Measurements from ENCODE around the gene HS3ST4.

HS3ST4 gene

DNA sequence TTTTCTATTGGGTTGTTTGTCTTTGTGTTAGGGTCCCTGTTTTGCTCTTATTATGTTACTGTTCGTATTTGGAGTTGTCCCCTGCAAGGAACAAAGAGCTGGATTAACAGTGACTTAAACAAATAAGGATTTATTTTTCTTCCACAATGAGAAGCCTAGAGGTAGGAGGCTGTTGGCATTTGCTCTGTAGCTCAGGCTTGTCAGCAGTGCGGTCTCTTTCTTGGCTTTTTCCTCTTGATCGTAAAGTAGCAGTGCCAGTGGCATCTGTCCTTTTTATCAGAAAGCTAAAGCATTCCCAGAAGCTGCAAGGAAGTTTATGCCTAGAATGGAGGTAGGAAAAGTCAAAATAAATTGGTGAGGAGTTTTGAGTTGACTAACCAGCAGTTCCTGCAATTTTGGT lies 154.1 kb downstream of the HS3ST4 start:
- no peaks in the 10 kb centered on the region for H3K27me3 ChIP-seq
- H3K9me3 ChIP-seq: no peaks in the 10 kb centered on the region
- H3K4me3 ChIP-seq: no peak overlapping the region
- H3K27ac ChIP-seq: no peak overlapping the region
- no peaks in the 10 kb centered on the region for H3K36me3 ChIP-seq
- no peak overlapping the region for H3K9ac ChIP-seq
- no peaks in the 10 kb centered on the region for H4K20me1 ChIP-seq
- no peak overlapping the region for H3K4me2 ChIP-seq
- no peak for TF ChIP-seq Cebpa-rat (IDR thresholded peaks at IDR 0.05)
- no peaks in the 10 kb centered on the region for H3K4me1 ChIP-seq

- H4K20me1 ChIP-seq: no peaks in the 10 kb centered on the region
- no peak overlapping the region for H3K9ac ChIP-seq
- no peaks in the 10 kb centered on the region for H3K36me3 ChIP-seq
- peaks cover 10% of the 10 kb centered on the region for H3K9me3 ChIP-seq
- H3K4me3 ChIP-seq: no peak overlapping the region
- no peak for TF ChIP-seq Cebpa-rat (IDR thresholded peaks at IDR 0.05)
- H3K27me3 ChIP-seq: no peaks in the 10 kb centered on the region
- H3K4me1 ChIP-seq: no peaks in the 10 kb centered on the region
- no peak overlapping the region for H3K4me2 ChIP-seq
- H3K27ac ChIP-seq: no peak overlapping the region
These were observed 162.4 kb downstream of the HS3ST4 start for GRCh38 chr16:25854141-25854540.

GRCh38 chr16:25855063-25855462 lies 163.3 kb downstream of the HS3ST4 start:
- Histone ChIP-seq H3K36me3 (no peaks in the 10 kb centered on the region), H3K4me1 (no peaks in the 10 kb centered on the region), H4K20me1 (no peaks in the 10 kb centered on the region), H3K27ac (no peak overlapping the region), H3K9ac (no peak overlapping the region), H3K4me3 (no peak overlapping the region), H3K27me3 (no peaks in the 10 kb centered on the region), H3K4me2 (no peak overlapping the region), H3K9me3 (peaks cover 10% of the 10 kb centered on the region)
- TF ChIP-seq Cebpa-rat (IDR thresholded peaks at IDR 0.05): no peak

DNA sequence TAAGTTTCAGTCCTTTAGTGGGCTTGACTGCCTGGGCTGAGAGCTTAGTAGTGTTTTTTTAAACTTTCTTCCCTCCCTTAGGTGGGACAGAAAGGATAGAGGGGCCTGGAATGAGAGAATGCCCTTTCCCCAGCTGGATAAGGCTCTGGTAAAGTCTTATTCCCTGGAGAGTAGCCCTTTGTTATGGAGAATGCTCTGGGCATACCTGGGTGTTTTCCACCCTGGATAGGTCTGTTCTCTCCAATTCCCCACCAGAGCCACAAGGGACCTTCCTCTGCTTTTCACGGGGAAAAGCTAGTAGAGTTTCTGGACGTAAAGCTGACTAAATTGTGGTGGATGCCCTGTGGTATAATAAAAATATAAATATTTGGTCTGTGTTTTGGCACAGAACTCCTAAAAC lies 164.1 kb downstream of the HS3ST4 start:
- Histone ChIP-seq H3K4me2 (no peak overlapping the region), H3K9ac (no peak overlapping the region)

GRCh38 chr16:25859645-25860044 lies 167.9 kb downstream of the HS3ST4 start:
- no peak overlapping the region for H3K4me3 ChIP-seq
- no peak overlapping the region for H3K27ac ChIP-seq
- H3K27me3 ChIP-seq: no peaks in the 10 kb centered on the region
- no peaks in the 10 kb centered on the region for H4K20me1 ChIP-seq
- no peaks in the 10 kb centered on the region for H3K4me1 ChIP-seq
- no peak for TF ChIP-seq Cebpa-rat (IDR thresholded peaks at IDR 0.05)
- H3K4me2 ChIP-seq: no peak overlapping the region
- no peak overlapping the region for H3K9ac ChIP-seq
- peaks cover 10% of the 10 kb centered on the region for H3K9me3 ChIP-seq
- no peaks in the 10 kb centered on the region for H3K36me3 ChIP-seq

More for the DNA sequence above, 164.1 kb downstream of the HS3ST4 start:
- peaks cover 10% of the 10 kb centered on the region for H3K9me3 ChIP-seq
- no peaks in the 10 kb centered on the region for H3K36me3 ChIP-seq
- no peaks in the 10 kb centered on the region for H4K20me1 ChIP-seq
- H3K27ac ChIP-seq: no peak overlapping the region
- no peaks in the 10 kb centered on the region for H3K4me1 ChIP-seq
- no peaks in the 10 kb centered on the region for H3K27me3 ChIP-seq
- no peak overlapping the region for H3K4me3 ChIP-seq
- no peak for TF ChIP-seq Cebpa-rat (IDR thresholded peaks at IDR 0.05)

DNA sequence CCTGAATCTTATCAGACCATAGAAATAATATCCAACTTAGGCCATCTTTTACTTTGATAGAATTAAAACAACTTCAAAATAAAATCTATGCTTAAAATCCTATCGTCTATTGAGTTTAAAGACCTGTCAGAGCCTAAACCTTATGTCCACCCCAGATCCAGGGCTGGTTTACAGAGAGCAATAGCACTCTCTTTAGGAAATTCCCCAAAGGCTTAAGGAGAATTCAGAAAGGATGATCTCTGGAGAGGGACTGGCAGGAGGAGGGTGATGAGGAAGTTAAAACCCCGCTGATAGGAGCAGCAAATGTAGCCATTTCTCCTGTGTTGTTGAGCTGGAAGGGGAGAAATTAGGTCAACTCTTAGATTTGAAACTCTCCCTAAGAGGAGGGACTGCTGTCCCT lies 175.3 kb downstream of the HS3ST4 start:
- no peaks in the 10 kb centered on the region for H3K27me3 ChIP-seq
- H3K4me1 ChIP-seq: no peaks in the 10 kb centered on the region
- H3K9ac ChIP-seq: no peak overlapping the region
- TF ChIP-seq Cebpa-rat (IDR thresholded peaks at IDR 0.05): no peak
- H4K20me1 ChIP-seq: no peaks in the 10 kb centered on the region
- no peak overlapping the region for H3K27ac ChIP-seq
- no peak overlapping the region for H3K4me2 ChIP-seq
- no peaks in the 10 kb centered on the region for H3K36me3 ChIP-seq
- H3K9me3 ChIP-seq: no peaks in the 10 kb centered on the region
- no peak overlapping the region for H3K4me3 ChIP-seq

DNA sequence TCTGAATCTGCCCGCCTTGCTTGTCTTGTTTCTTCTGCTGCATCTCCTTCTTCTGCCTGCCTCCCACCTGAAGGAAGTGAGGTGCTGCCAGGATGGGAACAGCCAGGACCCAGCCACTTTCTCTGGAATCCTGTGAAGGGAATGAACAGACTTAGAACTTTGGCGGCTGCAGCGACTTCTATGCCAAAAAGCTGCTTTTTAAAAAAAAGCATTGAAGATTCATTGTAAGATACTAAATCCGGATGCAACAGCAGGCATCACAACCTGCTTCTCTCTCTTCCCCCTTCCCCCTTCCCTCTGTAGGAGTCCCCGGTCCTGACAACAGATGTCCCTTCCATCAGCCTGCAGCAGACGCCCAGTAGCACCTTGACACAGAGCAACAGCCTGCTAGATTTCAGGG lies 176.3 kb downstream of the HS3ST4 start:
- H3K27me3 ChIP-seq: no peaks in the 10 kb centered on the region
- TF ChIP-seq Cebpa-rat (IDR thresholded peaks at IDR 0.05): no peak
- H3K9me3 ChIP-seq: no peaks in the 10 kb centered on the region
- H3K4me2 ChIP-seq: no peak overlapping the region
- no peaks in the 10 kb centered on the region for H4K20me1 ChIP-seq
- H3K4me3 ChIP-seq: no peak overlapping the region
- H3K36me3 ChIP-seq: no peaks in the 10 kb centered on the region
- no peak overlapping the region for H3K9ac ChIP-seq
- H3K27ac ChIP-seq: no peak overlapping the region
- H3K4me1 ChIP-seq: no peaks in the 10 kb centered on the region

GRCh38 chr16:25868706-25869370 lies 177.1 kb downstream of the HS3ST4 start:
- no peak for TF ChIP-seq Cebpa-rat (IDR thresholded peaks at IDR 0.05)

DNA sequence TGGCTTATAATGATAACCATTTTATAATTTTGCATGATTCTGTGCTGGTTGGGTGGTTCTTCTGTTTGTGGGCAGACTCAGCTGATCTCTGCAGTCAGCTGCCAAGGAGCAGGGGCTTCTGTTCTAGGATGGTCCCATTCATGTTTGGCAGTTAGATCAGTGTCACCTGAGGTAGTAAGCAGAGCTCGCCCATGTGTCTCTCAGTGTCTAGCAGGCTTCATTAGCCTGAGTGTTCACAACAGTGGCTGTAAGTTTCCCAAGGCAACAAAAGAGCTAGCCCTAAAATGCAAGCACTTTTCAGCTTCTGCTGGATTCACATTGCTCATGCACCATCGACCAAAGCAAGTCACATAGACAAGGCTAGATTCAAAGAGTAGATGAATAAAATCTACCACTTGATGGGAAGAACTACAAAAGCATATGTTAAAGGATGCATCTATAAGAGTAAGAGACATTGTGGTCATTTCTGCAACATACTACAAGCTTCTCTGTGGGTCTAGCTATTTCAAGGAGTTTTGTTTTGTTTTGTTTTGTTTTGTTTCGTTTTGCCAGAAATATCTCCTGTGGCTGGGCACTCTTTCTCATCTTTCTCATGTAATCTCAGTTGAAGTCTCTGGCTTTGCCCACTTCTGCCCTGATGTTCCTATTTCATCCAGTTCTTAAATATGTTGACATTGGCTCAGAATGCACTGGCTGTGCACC lies 180.8 kb downstream of the HS3ST4 start:
- TF ChIP-seq Cebpa-rat (IDR thresholded peaks at IDR 0.05): no peak
- H3K4me1 ChIP-seq: no peaks in the 10 kb centered on the region
- H3K36me3 ChIP-seq: no peaks in the 10 kb centered on the region
- no peaks in the 10 kb centered on the region for H3K9me3 ChIP-seq
- H3K4me3 ChIP-seq: no peak overlapping the region
- H3K27me3 ChIP-seq: no peaks in the 10 kb centered on the region
- H3K27ac ChIP-seq: no peak overlapping the region
- H3K4me2 ChIP-seq: 0 out of 2 replicates have a peak overlapping the region, but pooled peaks have one; percentile 5
- no peaks in the 10 kb centered on the region for H4K20me1 ChIP-seq
- no peak overlapping the region for H3K9ac ChIP-seq

More at GRCh38 chr16:25868706-25869370, 177.1 kb downstream of the HS3ST4 start:
- Histone ChIP-seq H3K4me2 (no peak overlapping the region), H3K27me3 (no peaks in the 10 kb centered on the region), H3K9ac (no peak overlapping the region), H3K4me3 (no peak overlapping the region), H4K20me1 (no peaks in the 10 kb centered on the region), H3K27ac (no peak overlapping the region), H3K4me1 (no peaks in the 10 kb centered on the region), H3K9me3 (no peaks in the 10 kb centered on the region), H3K36me3 (no peaks in the 10 kb centered on the region)

- no peaks in the 10 kb centered on the region for H3K9me3 ChIP-seq
These were observed 182.4 kb downstream of the HS3ST4 start for GRCh38 chr16:25874196-25874595.

More at GRCh38 chr16:25874196-25874595, 182.4 kb downstream of the HS3ST4 start:
- Histone ChIP-seq H3K36me3 (no peaks in the 10 kb centered on the region), H3K9ac (no peak overlapping the region), H3K4me3 (no peak overlapping the region), H3K27ac (no peak overlapping the region), H3K4me2 (no peak overlapping the region), H4K20me1 (no peaks in the 10 kb centered on the region), H3K27me3 (no peaks in the 10 kb centered on the region), H3K4me1 (no peaks in the 10 kb centered on the region)
- no peak for TF ChIP-seq Cebpa-rat (IDR thresholded peaks at IDR 0.05)

All from BLaER1 (cell line).